Right lobe of liver (tissue), 6 donors: ENCODE measurements around the gene ENDOU. TPM values are rescaled to one million over a fixed set of nuclear protein-coding genes. Genes with fewer than 3 reads are reported as not detected.

Source experiments
- ATAC-seq, 4 donors: fragments of 200-7000 bp; cut with Tn5 transposase; one replicate each; pipeline ENCODE4 v1.9.1; 2020; ENCODE audit warnings: mild to moderate bottlenecking in 4 of 4, moderate library complexity in 4 of 4
- DNase-seq, 3 donors: peaks; one replicate each; pipeline ENCODE4 v3.0.0-alpha.2; 2020
- H3K27ac ChIP-seq, 3 donors: fragments of 200-600 bp; one replicate each; pipeline ENCODE4 v1.8.0; 2022
- H3K27me3 ChIP-seq, 2 donors: fragments of 200-600 bp; one replicate each; pipeline ENCODE4 v1.8.0; 2022
- H3K36me3 ChIP-seq, 4 donors: fragments of 200-600 bp; sonication (generic) in 1 of 4; one replicate each; pipeline versions ENCODE4 v1.5.1 to v1.8.0; 2017 to 2022; ENCODE audit warnings: control low read depth in 1 of 4
- H3K4me1 ChIP-seq, 4 donors: fragments of 200-600 bp; sonication (generic) in 1 of 4; one replicate each; pipeline versions ENCODE4 v1.5.1 to v1.8.0; 2017 to 2022; ENCODE audit warnings: control low read depth in 1 of 4
- H3K4me3 ChIP-seq, 3 donors: fragments of 200-600 bp; one replicate each; pipeline ENCODE4 v1.8.0; 2022
- H3K9me3 ChIP-seq, 4 donors: fragments of 200-600 bp; sonication (generic) in 1 of 4; one replicate each; pipeline versions ENCODE4 v1.5.1 to v1.8.0; 2017 to 2022; ENCODE audit warnings: control low read depth in 1 of 4
- CTCF ChIP-seq, 4 donors: fragments of 200-600 bp in 3 of 4; fragments of 450-650 bp in 1 of 4; IDR thresholded peaks; one replicate each; pipeline versions ENCODE4 v1.5.1 to v1.8.0; 2016 to 2022; ENCODE audit warnings: antibody characterized with exemption in 4 of 4, mild to moderate bottlenecking in 2 of 4
- POLR2A ChIP-seq: fragments of 450-650 bp; IDR thresholded peaks from one replicate; pipeline ENCODE4 v1.6.1; 2017; ENCODE audit warnings: antibody characterized with exemption, mild to moderate bottlenecking
- WGBS: methylation state at CpG from one replicate; pipeline ENCODE4 v1.1.6; 2018; ENCODE audit warnings: low coverage, low lambda C conversion rate; ENCODE audit not compliant: insufficient coverage; ENCODE audit errors: missing lambda C conversion rate; 5-methylcytosine and 5-hydroxymethylcytosine counted together
- intact Hi-C, 2 donors: fragments of 100-400 bp; cut with DNase I; formaldehyde crosslinking; loops; one replicate each; pipeline versions ENCODE4 v1.11.2 to v1.14.1; 2022
- total RNA-seq, 6 experiments: library from RNA; depleted of rRNA in 2 of 6; stranded (reverse); fragments of >200 nt in 2 of 6; fragmentation: NEBNext Ultra II Directional in 3 of 6; extraction: Animal tissue kit (Norgen Biotek cat#: 25700) in 3 of 6; gene quantifications; one replicate each; pipeline versions ENCODE4 v1.1.0 to v1.2.4, GENCODE V29; 2016 to 2023
- donor health status: DM: no; HTN: yes; CAD: no.
- donor health status: DM: no; HTN: no; CAD: no.
- donor health status: DM: no; HTN: no; CAD: no.
- donor health status: DM: no; HTN: yes; CAD: no.
- donor health status: DM: no; HTN: yes; CAD: no.

Gene ENDOU
- total RNA-seq, 6 experiments from 2014 or later = not detected

- ATAC-seq (peak; percentile 72 to 76 (median 74)), DNase-seq (peak; percentile 56 to 76 (median 71))
- TF ChIP-seq POLR2A = no peak
- TF ChIP-seq CTCF (IDR thresholded peaks at IDR 0.05) = peak; percentile 62 to 75 (median 69)
- no peaks in the 10 kb centered on the region for H3K4me1 ChIP-seq
- no peaks in the 10 kb centered on the region for H3K36me3 ChIP-seq
- H3K4me3 ChIP-seq = no peak overlapping the region
- H3K9me3 ChIP-seq = no peaks in the 10 kb centered on the region
- intact Hi-C loops = loop anchor here in 1 of 2 donors (5.0 kb wide), 1 partner anchor 33 kb away; no protein-coding TSS in a partner anchor
- H3K27ac ChIP-seq = no peak overlapping the region
- WGBS = 18% methylated on average over 9 of the region's 10 CpGs
- no peaks in the 10 kb centered on the region for H3K27me3 ChIP-seq
Measured at GRCh38 chr12:47744005-47744651, 18.8 kb upstream of the ENDOU start.

- no peak for TF ChIP-seq POLR2A
- no peak for TF ChIP-seq CTCF (IDR thresholded peaks at IDR 0.05)
- H3K4me1 ChIP-seq = no peaks in the 10 kb centered on the region
- 63% methylated on average over 6 of the region's 9 CpGs for WGBS
- no peaks in the 10 kb centered on the region for H3K9me3 ChIP-seq
- DNase-seq (no peak), ATAC-seq (no peak)
- H3K4me3 ChIP-seq = no peak overlapping the region
- H3K36me3 ChIP-seq = no peaks in the 10 kb centered on the region
- no peak overlapping the region for H3K27ac ChIP-seq
- no peaks in the 10 kb centered on the region for H3K27me3 ChIP-seq
- intact Hi-C loops = loop anchor here in 1 of 2 donors (5.0 kb wide), 1 partner anchor 34 kb away; no protein-coding TSS in a partner anchor
Measured at GRCh38 chr12:47743311-47743860, 18.1 kb upstream of the ENDOU start.

- WGBS = 39% methylated on average over 6 of the region's 7 CpGs
- H3K9me3 ChIP-seq = no peaks in the 10 kb centered on the region
- H3K36me3 ChIP-seq = no peaks in the 10 kb centered on the region
- DNase-seq = peak in 1 of 3 donors; percentile 53
- H3K27ac ChIP-seq = no peak overlapping the region
- peak; percentile 9 to 46 (median 44) for ATAC-seq
- intact Hi-C loops = loop anchor here in 1 of 2 donors (5.0 kb wide), 1 partner anchor 35 kb away; no protein-coding TSS in a partner anchor
- H3K4me1 ChIP-seq = peaks cover 0 to 5% (median 5%) of the 10 kb centered on the region in 4 donors
- TF ChIP-seq CTCF (IDR thresholded peaks at IDR 0.05) (peak; percentile 91 to 95 (median 92)), POLR2A (no peak)
- H3K4me3 ChIP-seq = no peak overlapping the region
- no peaks in the 10 kb centered on the region for H3K27me3 ChIP-seq
Measured at GRCh38 chr12:47742253-47742825, 17.0 kb upstream of the ENDOU start.

- H3K4me1 ChIP-seq = peaks cover 0 to 14% (median 8%) of the 10 kb centered on the region in 4 donors
- ATAC-seq (peak in 1 of 4 donors; percentile 5), DNase-seq (peak; percentile 63 to 74 (median 72))
- H3K27ac ChIP-seq = no peak overlapping the region
- no peak overlapping the region for H3K4me3 ChIP-seq
- intact Hi-C loops = loop anchor here in 1 of 2 donors (5.0 kb wide), 1 partner anchor 36 kb away; no protein-coding TSS in a partner anchor
- whole genome bisulfite sequencing = 9% methylated on average over 3 of the region's 4 CpGs
- no peaks in the 10 kb centered on the region for H3K36me3 ChIP-seq
- H3K27me3 ChIP-seq = no peaks in the 10 kb centered on the region
- no peaks in the 10 kb centered on the region for H3K9me3 ChIP-seq
- TF ChIP-seq CTCF (IDR thresholded peaks at IDR 0.05) (no peak), POLR2A (no peak)
Measured at GRCh38 chr12:47741340-47741703, 16.0 kb upstream of the ENDOU start.
